Natural killer cell (primary cell): ENCODE data around the gene OPN1MW. TPM values are rescaled to one million over a fixed set of nuclear protein-coding genes. Genes with fewer than 3 reads are reported as not detected.
"Not testable (repeated sequence)": the region's sequence is repeated elsewhere in the genome, so short reads cannot be mapped to it uniquely, and the experiment has no call there.

ENCODE experiments used
- ATAC-seq, 3 donors: fragments of 150-1000 bp in 2 of 3; fragments of 200-7000 bp in 1 of 3; cut with Tn5 transposase; 1 replicate in 1 of 3; 2 replicates in 2 of 3; pipeline ENCODE4 v1.10.0; 2021; ENCODE audit warnings: mild to moderate bottlenecking in 2 of 3, moderate library complexity in 2 of 3
- DNase-seq, 2 donors: peaks; one replicate each; pipeline versions ENCODE4 v3.0.0 to v3.0.0-alpha.2; 2013 to 2021; ENCODE audit warnings: mixed read lengths in 1 of 2
- H3K27ac ChIP-seq: one replicate; pipeline ENCODE4 v1.5.1; 2013; ENCODE audit warnings: mild to moderate bottlenecking, low read length
- H3K27me3 ChIP-seq: one replicate; pipeline ENCODE4 v1.6.1; 2013; ENCODE audit warnings: low read length; ENCODE audit not compliant: control insufficient read depth, insufficient read depth
- H3K36me3 ChIP-seq: one replicate; pipeline ENCODE4 v1.6.1; 2013; ENCODE audit warnings: low read length; ENCODE audit not compliant: control insufficient read depth, insufficient read depth
- H3K4me1 ChIP-seq: one replicate; pipeline ENCODE4 v1.6.1; 2013; ENCODE audit warnings: low read length; ENCODE audit not compliant: control insufficient read depth, insufficient read depth
- H3K4me3 ChIP-seq: one replicate; pipeline ENCODE4 v1.5.1; 2013; ENCODE audit warnings: low read length
- H3K9me3 ChIP-seq: one replicate; pipeline ENCODE4 v1.6.1; 2013; ENCODE audit warnings: low read length; ENCODE audit not compliant: control insufficient read depth, insufficient read depth
- H3K27ac Mint-ChIP-seq, 2 donors: one replicate each; pipeline ENCODE4 v1.8.0; 2022; ENCODE audit warnings: mild to moderate bottlenecking in 2 of 2, mixed read lengths in 2 of 2, moderate library complexity in 1 of 2
- H3K27me3 Mint-ChIP-seq, 2 donors: one replicate each; pipeline ENCODE4 v1.8.0; 2022; ENCODE audit warnings: low read depth in 2 of 2, mixed read lengths in 2 of 2
- H3K36me3 Mint-ChIP-seq: one replicate; pipeline ENCODE4 v1.8.0; 2022; ENCODE audit warnings: mixed read lengths
- H3K4me1 Mint-ChIP-seq, 2 donors: one replicate each; pipeline ENCODE4 v1.8.0; 2022; ENCODE audit warnings: mixed read lengths in 2 of 2
- H3K4me3 Mint-ChIP-seq: one replicate; pipeline ENCODE4 v1.8.0; 2022; ENCODE audit warnings: mild to moderate bottlenecking, moderate library complexity, mixed read lengths
- H3K9me3 Mint-ChIP-seq, 2 donors: one replicate each; pipeline ENCODE4 v1.8.0; 2022; ENCODE audit warnings: mixed read lengths in 2 of 2
- WGBS: methylation state at CpG from one replicate; pipeline ENCODE4 v1.1.7; 2013; ENCODE audit warnings: missing lambda C conversion rate; ENCODE audit not compliant: insufficient coverage; 5-methylcytosine and 5-hydroxymethylcytosine counted together
- intact Hi-C: fragments of 100-400 bp; cut with micrococcal nuclease; formaldehyde crosslinking; loops from one replicate; pipeline ENCODE4 v1.14.2; 2022
- total RNA-seq, 4 donors: library from RNA; stranded (reverse); fragments of 120-200 nt in 1 of 4; gene quantifications; one replicate each; pipeline versions ENCODE4 v1.2.3 to v1.2.4, GENCODE V29; 2013 to 2022

OPN1MW gene
- total RNA-seq, 3 donors from 2014 or later (not counting 1 experiment from before 2014, with no cell fraction given) = not detected

DNA sequence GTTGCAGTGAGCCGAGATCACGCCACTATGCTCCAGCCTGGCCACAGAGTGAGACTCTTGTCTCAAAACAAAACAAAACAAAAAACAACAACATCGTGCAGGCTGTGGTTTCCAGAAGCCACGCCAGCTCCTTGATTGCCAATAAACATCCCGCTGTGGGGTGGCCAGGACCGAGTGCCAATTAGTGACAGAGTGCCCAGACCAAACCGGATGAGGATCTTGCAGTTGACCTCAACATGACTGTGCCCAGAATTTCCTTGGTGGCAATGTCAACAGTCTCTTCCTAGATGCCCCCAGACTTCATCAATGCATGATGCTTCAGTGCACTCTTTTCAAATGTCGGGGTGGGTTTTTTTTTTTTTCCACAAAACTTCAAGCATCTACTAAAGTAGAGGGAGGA lies 1.4 kb downstream of the OPN1MW start:
- intact Hi-C loops, H3K27ac ChIP-seq, H3K4me1 ChIP-seq, H3K36me3 Mint-ChIP-seq, H3K27me3 ChIP-seq, H3K36me3 ChIP-seq, H3K27ac Mint-ChIP-seq, H3K4me1 Mint-ChIP-seq, H3K9me3 ChIP-seq, H3K4me3 ChIP-seq, H3K27me3 Mint-ChIP-seq, H3K4me3 Mint-ChIP-seq, DNase-seq, H3K9me3 Mint-ChIP-seq: not testable (repeated sequence)
- no CpG with 5 or more reads among the region's 8 CpGs for WGBS
- ATAC-seq = peak in 1 of 3 donors; percentile 17

DNA sequence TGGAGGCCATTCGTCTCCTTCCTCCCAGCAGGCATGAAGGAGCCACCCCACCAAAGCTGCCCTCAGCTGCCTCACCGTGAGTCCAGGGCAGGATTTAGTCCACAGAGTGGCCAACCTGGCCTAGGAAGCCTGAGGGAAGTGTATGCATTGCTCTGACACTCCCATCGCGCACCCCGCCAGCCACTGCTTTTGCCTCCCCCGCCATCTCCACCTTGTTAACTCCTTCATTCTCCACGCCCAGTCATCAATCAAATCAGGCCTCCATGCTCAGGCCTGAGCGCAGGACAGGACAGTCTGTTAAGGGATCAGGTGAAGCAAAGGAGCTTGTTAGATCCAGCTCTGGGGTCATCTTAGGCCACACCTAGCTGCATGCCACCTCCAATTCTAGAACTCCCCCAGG lies 10.4 kb downstream of the OPN1MW start:
- H3K9me3 Mint-ChIP-seq, intact Hi-C loops, H3K27ac Mint-ChIP-seq, H3K36me3 Mint-ChIP-seq, H3K27ac ChIP-seq, H3K27me3 Mint-ChIP-seq, H3K4me3 Mint-ChIP-seq, H3K4me1 ChIP-seq, H3K27me3 ChIP-seq, H3K4me3 ChIP-seq, DNase-seq, H3K36me3 ChIP-seq, ATAC-seq, H3K9me3 ChIP-seq, H3K4me1 Mint-ChIP-seq: not testable (repeated sequence)
- no CpG with 5 or more reads among the region's 8 CpGs for WGBS

DNA sequence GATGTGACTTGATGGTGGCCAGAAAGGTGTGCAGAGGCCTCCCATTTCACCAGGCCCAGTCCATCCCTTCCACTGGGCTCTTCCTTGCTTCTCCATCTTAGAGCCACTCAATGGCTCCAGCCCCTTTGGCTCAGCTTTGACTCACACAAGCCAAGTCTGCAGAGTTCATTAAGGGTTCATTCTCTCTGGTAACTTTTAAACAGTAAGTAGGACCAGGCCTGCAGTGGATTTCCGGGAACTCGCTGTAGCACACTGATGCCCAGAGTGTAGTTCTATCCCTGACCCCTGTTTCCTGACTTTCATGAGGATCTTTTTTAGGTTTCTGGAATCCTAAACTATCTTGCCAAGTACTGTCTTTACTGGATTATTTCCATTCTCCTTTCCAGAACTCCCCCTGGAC lies 11.9 kb downstream of the OPN1MW start:
- intact Hi-C loops, DNase-seq, H3K4me3 Mint-ChIP-seq, H3K36me3 Mint-ChIP-seq, H3K27ac ChIP-seq, H3K4me3 ChIP-seq, H3K9me3 Mint-ChIP-seq, H3K9me3 ChIP-seq, H3K27me3 Mint-ChIP-seq, H3K36me3 ChIP-seq, H3K4me1 Mint-ChIP-seq, ATAC-seq, H3K27me3 ChIP-seq, H3K4me1 ChIP-seq, H3K27ac Mint-ChIP-seq: not testable (repeated sequence)
- no CpG with 5 or more reads among the region's 2 CpGs for WGBS

DNA sequence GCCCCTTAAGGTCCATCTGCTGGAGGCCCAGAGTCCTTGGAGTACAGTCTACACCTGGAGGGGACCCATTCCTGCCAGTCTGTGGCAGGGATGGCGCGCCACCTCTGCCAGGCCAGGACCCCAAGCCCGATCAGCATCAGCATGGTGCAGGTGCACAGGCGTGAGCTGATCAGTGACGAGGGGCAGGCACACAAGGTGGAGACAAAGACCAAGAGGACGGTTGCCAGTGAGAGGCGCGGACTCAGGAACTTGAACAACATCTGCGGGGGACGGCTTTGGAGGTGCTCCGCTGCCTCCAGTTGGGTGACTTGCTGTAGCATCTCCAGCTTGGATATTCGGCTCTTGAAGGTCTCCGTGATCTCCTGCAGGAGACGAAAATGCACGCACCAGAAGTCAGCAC lies 14.1 kb downstream of the OPN1MW start:
- H3K4me1 Mint-ChIP-seq, H3K4me3 Mint-ChIP-seq, H3K4me3 ChIP-seq, H3K4me1 ChIP-seq, H3K9me3 Mint-ChIP-seq, H3K27ac Mint-ChIP-seq, H3K9me3 ChIP-seq, DNase-seq, H3K27me3 ChIP-seq, intact Hi-C loops, H3K36me3 ChIP-seq, H3K27ac ChIP-seq, ATAC-seq, H3K36me3 Mint-ChIP-seq, H3K27me3 Mint-ChIP-seq: not testable (repeated sequence)
- no CpG with 5 or more reads among the region's 15 CpGs for WGBS

DNA sequence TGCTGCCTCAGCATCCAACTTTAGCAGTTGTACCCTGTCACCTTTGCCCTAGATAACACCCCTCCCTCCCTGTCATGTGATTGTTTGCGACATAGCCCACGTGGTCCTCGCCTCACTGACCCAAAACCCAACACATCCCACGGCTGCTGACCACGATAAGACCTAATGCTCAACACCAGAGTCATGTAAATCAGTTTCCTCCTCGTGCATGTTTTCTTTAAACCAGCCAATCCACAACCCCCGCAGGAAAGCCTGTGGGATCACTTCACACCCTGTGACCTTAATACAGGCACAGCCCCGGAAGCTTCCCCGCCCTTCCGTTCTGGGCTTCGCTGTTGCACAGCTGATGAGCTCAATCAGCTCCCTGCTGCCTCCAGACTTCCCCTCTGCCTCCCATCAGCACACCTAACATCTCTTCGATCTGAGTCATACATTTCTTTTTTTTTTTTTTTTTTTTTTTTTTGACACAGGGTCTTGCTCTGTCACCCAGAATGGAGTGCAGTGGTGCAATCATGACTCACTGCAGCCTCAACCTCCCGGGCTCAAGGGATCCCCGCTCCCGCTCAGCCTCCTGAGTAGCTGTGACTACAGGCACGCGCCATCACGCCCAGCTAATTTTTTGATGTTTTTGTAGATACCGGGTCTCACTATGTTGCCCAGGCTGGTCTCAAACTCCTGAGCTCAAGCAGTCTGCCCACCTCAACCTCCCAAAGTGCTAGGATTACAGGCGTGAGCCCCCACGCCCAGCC lies 27.4 kb downstream of the OPN1MW start:
- H3K4me1 Mint-ChIP-seq, DNase-seq, H3K27ac ChIP-seq, H3K4me1 ChIP-seq, H3K4me3 ChIP-seq, H3K9me3 Mint-ChIP-seq, H3K27me3 ChIP-seq, H3K27me3 Mint-ChIP-seq, H3K9me3 ChIP-seq, H3K36me3 Mint-ChIP-seq, H3K36me3 ChIP-seq, intact Hi-C loops, H3K4me3 Mint-ChIP-seq: not testable (repeated sequence)
- H3K27ac Mint-ChIP-seq = peak overlapping the region in 1 of 2 donors; percentile 60
- peak; percentile 86 to 97 (median 88) for ATAC-seq
- no CpG with 5 or more reads among the region's 21 CpGs for WGBS

DNA sequence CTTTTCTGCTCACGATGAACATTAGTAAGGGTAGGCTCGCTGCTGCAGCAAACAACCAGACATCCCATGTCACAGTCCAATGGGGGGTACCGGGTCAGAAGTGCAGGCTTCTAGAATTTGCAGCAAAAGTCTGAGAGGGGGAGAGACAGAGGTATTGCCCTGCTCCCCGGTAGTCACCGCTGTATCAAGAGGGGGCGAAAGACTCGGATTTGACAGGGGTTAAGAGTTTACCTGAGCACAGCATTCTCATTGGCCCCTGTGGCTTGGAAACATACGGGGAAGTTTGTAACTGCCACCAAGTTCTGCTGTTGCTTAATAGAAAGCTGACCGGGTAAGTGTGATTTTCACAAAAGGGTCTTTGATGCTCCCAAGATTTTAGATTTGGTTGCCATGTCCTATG lies 28.7 kb downstream of the OPN1MW start:
- H3K27me3 Mint-ChIP-seq, H3K9me3 Mint-ChIP-seq, H3K27me3 ChIP-seq, intact Hi-C loops, H3K4me1 ChIP-seq, H3K9me3 ChIP-seq, ATAC-seq, H3K4me3 ChIP-seq, H3K36me3 ChIP-seq, H3K36me3 Mint-ChIP-seq, H3K4me3 Mint-ChIP-seq, H3K4me1 Mint-ChIP-seq: not testable (repeated sequence)
- H3K27ac ChIP-seq = peak overlapping the region; percentile 66
- peak overlapping the region; percentile 51 to 61 for H3K27ac Mint-ChIP-seq
- peak in 1 of 2 donors; percentile 16 for DNase-seq
- 100% methylated on average over 4 of the region's 9 CpGs for WGBS

DNA sequence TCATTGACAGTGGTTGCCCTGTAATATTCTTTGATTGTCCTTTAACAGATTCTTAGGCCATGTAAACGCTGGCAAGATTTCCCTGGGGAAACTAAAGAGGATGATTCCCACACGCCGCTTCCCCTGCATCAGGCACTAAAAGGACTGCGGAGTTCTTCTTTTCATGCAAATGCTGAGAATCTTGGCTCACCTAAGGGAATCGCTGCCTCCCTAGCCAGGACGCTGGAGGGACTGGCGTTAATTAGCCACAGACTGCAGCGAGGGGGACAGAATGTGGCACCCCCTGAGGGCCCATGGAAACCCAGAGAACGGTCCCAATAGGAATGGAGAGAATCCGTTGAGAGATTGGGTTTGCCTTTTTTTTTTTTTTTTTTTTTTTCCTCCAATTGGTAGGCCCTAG lies 29.1 kb downstream of the OPN1MW start:
- H3K4me3 Mint-ChIP-seq, H3K36me3 Mint-ChIP-seq, ATAC-seq, DNase-seq, H3K27me3 ChIP-seq, H3K4me3 ChIP-seq, H3K9me3 Mint-ChIP-seq, H3K4me1 ChIP-seq, intact Hi-C loops, H3K27me3 Mint-ChIP-seq, H3K27ac ChIP-seq, H3K4me1 Mint-ChIP-seq, H3K9me3 ChIP-seq, H3K36me3 ChIP-seq: not testable (repeated sequence)
- no CpG with 5 or more reads among the region's 10 CpGs for WGBS
- peak overlapping the region in 1 of 2 donors; percentile 61 for H3K27ac Mint-ChIP-seq

DNA sequence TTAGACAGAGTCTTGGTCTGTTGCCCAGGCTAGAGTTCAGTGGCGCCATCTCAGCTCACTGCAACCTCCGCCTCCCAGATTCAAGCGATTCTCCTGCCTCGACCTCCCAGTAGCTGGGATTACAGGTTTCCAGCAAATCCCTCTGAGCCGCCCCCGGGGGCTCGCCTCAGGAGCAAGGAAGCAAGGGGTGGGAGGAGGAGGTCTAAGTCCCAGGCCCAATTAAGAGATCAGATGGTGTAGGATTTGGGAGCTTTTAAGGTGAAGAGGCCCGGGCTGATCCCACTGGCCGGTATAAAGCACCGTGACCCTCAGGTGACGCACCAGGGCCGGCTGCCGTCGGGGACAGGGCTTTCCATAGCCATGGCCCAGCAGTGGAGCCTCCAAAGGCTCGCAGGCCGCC lies 37.1 kb downstream of the OPN1MW start, which contains the start of gene OPN1MW2:
OPN1MW2 (plus strand) TSS at position 301 of the 400 bp plus-strand sequence; CDS start at position 361, 60 bp downstream.
- H3K36me3 Mint-ChIP-seq, H3K27me3 ChIP-seq, H3K4me1 Mint-ChIP-seq, H3K9me3 ChIP-seq, H3K27me3 Mint-ChIP-seq, intact Hi-C loops, H3K27ac ChIP-seq, ATAC-seq, H3K36me3 ChIP-seq, H3K4me3 ChIP-seq, H3K4me1 ChIP-seq, H3K4me3 Mint-ChIP-seq, H3K9me3 Mint-ChIP-seq, H3K27ac Mint-ChIP-seq, DNase-seq: not testable (repeated sequence)
- no CpG with 5 or more reads among the region's 16 CpGs for WGBS
